ENCODE data around the gene CUL1. TPM values are rescaled to one million over a fixed set of nuclear protein-coding genes. Genes with fewer than 3 reads are reported as not detected.

CUL1 gene
- total RNA-seq, 1 donor from 2014 or later, result 48.8 TPM

Other genes with a start within 250 kb of the CUL1 start
- not detected in 2 replicates for gene C7orf33, start 108.1 kb upstream of the CUL1 start, total RNA-seq
- 14.0 and 18.1 TPM in 2 replicates for gene EZH2, start 185.4 kb downstream of the CUL1 start, total RNA-seq